ENCODE results near the gene ADGRE2. TPM values are rescaled to one million over a fixed set of nuclear protein-coding genes. Genes with fewer than 3 reads are reported as not detected.
"Not testable (repeated sequence)": the region's sequence is repeated elsewhere in the genome, so short reads cannot be mapped to it uniquely, and the experiment has no call there.

ADGRE2 gene
- total RNA-seq, 1 experiment from 2014 or later = 8.0 TPM

GRCh38 chr19:14774373-14774772 lies 4.0 kb downstream of the ADGRE2 start:
- TF ChIP-seq CTCF (IDR thresholded peaks at IDR 0.05; ENCODE audit: unreplicated experiment) = no peak
- Mint-ChIP-seq H3K36me3 (ENCODE audit: insufficient read depth, unreplicated experiment) (peaks cover 35% of the 10 kb centered on the region), H3K4me3 (ENCODE audit: unreplicated experiment) (no peak overlapping the region), H3K27me3 (ENCODE audit: insufficient read depth, unreplicated experiment) (no peaks in the 10 kb centered on the region), H3K9me3 (ENCODE audit: unreplicated experiment) (no peaks in the 10 kb centered on the region), H3K27ac (ENCODE audit: low read depth, unreplicated experiment) (no peak overlapping the region), H3K4me1 (ENCODE audit: insufficient read depth, unreplicated experiment) (peaks cover 6% of the 10 kb centered on the region)
- intact Hi-C loops (cut with micrococcal nuclease) = no loop called here
- CTCF ChIA-PET = interaction anchor here (0.5 to 4.0 kb wide), 4 partner anchors 12 to 601 kb away, joined by 3 to 36 read pairs (median 4); no protein-coding TSS in a partner anchor
- no peak for DNase-seq (ENCODE audit: unreplicated experiment)
- POLR2A ChIA-PET = no interaction called here
- no TSS peak for BruUV-seq (replicated peaks)

- intact Hi-C loops (cut with micrococcal nuclease); BruUV-seq (replicated peaks); H3K27me3 Mint-ChIP-seq (ENCODE audit: insufficient read depth, unreplicated experiment); H3K9me3 Mint-ChIP-seq (ENCODE audit: unreplicated experiment); H3K4me1 Mint-ChIP-seq (ENCODE audit: insufficient read depth, unreplicated experiment); POLR2A ChIA-PET; DNase-seq (ENCODE audit: unreplicated experiment); H3K27ac Mint-ChIP-seq (ENCODE audit: low read depth, unreplicated experiment); H3K4me3 Mint-ChIP-seq (ENCODE audit: unreplicated experiment): not testable (repeated sequence)
- H3K36me3 Mint-ChIP-seq (ENCODE audit: insufficient read depth, unreplicated experiment) = peaks cover 38% of the 10 kb centered on the region
- CTCF ChIA-PET = interaction anchor here (4.0 kb wide), 1 partner anchor 12 kb away, joined by 36 read pairs; no protein-coding TSS in a partner anchor
These were observed 4.6 kb downstream of the ADGRE2 start for GRCh38 chr19:14773722-14774121.

- Mint-ChIP-seq H3K4me3 (ENCODE audit: unreplicated experiment) (no peak overlapping the region), H3K36me3 (ENCODE audit: insufficient read depth, unreplicated experiment) (peaks cover 45% of the 10 kb centered on the region), H3K27ac (ENCODE audit: low read depth, unreplicated experiment) (no peak overlapping the region), H3K27me3 (ENCODE audit: insufficient read depth, unreplicated experiment) (no peaks in the 10 kb centered on the region), H3K9me3 (ENCODE audit: unreplicated experiment) (no peaks in the 10 kb centered on the region), H3K4me1 (ENCODE audit: insufficient read depth, unreplicated experiment) (peaks cover 6% of the 10 kb centered on the region)
- no peak for DNase-seq (ENCODE audit: unreplicated experiment)
- POLR2A ChIA-PET = no interaction called here
- intact Hi-C loops (cut with micrococcal nuclease) = no loop called here
- no TSS peak for BruUV-seq (replicated peaks)
- TF ChIP-seq CTCF (IDR thresholded peaks at IDR 0.05; ENCODE audit: unreplicated experiment) = no peak
- CTCF ChIA-PET = no interaction called here
These were observed 5.4 kb downstream of the ADGRE2 start for GRCh38 chr19:14772995-14773394.

- Mint-ChIP-seq H3K36me3 (ENCODE audit: insufficient read depth, unreplicated experiment) (peaks cover 48% of the 10 kb centered on the region), H3K9me3 (ENCODE audit: unreplicated experiment) (no peaks in the 10 kb centered on the region), H3K4me1 (ENCODE audit: insufficient read depth, unreplicated experiment) (peaks cover 6% of the 10 kb centered on the region), H3K4me3 (ENCODE audit: unreplicated experiment) (no peak overlapping the region), H3K27ac (ENCODE audit: low read depth, unreplicated experiment) (no peak overlapping the region), H3K27me3 (ENCODE audit: insufficient read depth, unreplicated experiment) (no peaks in the 10 kb centered on the region)
- no TSS peak for BruUV-seq (replicated peaks)
- intact Hi-C loops (cut with micrococcal nuclease) = no loop called here
- POLR2A ChIA-PET = no interaction called here
- CTCF ChIA-PET = interaction anchor here (0.7 kb wide), 1 partner anchor 14 kb away, joined by 3 read pairs; no protein-coding TSS in a partner anchor
- no peak for DNase-seq (ENCODE audit: unreplicated experiment)
- TF ChIP-seq CTCF (IDR thresholded peaks at IDR 0.05; ENCODE audit: unreplicated experiment) = no peak
These were observed 5.9 kb downstream of the ADGRE2 start for GRCh38 chr19:14772467-14772866.
